Measurements from ENCODE around the gene CD164.

CD164 gene

GRCh38 chr6:109332748-109333147, 49.5 kb downstream of the CD164 start:
- Histone ChIP-seq H3K27me3 (replicated peaks; ENCODE audit: insufficient read depth, low read length) (no peaks in the 10 kb centered on the region), H3K9ac (ENCODE audit: low read length) (no peak overlapping the region), H3K36me3 (replicated peaks; ENCODE audit: insufficient read depth, low read length) (no peaks in the 10 kb centered on the region), H3K27ac (ENCODE audit: low read length) (no peak overlapping the region), H3K79me2 (ENCODE audit: low read length) (no peaks in the 10 kb centered on the region), H3K4me3 (ENCODE audit: low read length) (no peak overlapping the region), H4K20me1 (ENCODE audit: insufficient read depth, low read length) (no peaks in the 10 kb centered on the region), H3K4me1 (ENCODE audit: low read length) (no peaks in the 10 kb centered on the region), H3K9me2 (replicated peaks; ENCODE audit: insufficient read depth, low read length) (no peaks in the 10 kb centered on the region), H2AFZ (ENCODE audit: low read length) (no peak overlapping the region), H3K4me2 (ENCODE audit: low read depth, low read length) (no peak overlapping the region), H3F3A (ENCODE audit: insufficient read depth, low read length) (no peaks in the 10 kb centered on the region), H3K9me3 (replicated peaks; ENCODE audit: insufficient read depth, low read length) (no peaks in the 10 kb centered on the region)
- no peak for TF ChIP-seq EZH2phosphoT487 (IDR thresholded peaks at IDR 0.05; ENCODE audit: low read length)
- TF ChIP-seq, protein P1, sequence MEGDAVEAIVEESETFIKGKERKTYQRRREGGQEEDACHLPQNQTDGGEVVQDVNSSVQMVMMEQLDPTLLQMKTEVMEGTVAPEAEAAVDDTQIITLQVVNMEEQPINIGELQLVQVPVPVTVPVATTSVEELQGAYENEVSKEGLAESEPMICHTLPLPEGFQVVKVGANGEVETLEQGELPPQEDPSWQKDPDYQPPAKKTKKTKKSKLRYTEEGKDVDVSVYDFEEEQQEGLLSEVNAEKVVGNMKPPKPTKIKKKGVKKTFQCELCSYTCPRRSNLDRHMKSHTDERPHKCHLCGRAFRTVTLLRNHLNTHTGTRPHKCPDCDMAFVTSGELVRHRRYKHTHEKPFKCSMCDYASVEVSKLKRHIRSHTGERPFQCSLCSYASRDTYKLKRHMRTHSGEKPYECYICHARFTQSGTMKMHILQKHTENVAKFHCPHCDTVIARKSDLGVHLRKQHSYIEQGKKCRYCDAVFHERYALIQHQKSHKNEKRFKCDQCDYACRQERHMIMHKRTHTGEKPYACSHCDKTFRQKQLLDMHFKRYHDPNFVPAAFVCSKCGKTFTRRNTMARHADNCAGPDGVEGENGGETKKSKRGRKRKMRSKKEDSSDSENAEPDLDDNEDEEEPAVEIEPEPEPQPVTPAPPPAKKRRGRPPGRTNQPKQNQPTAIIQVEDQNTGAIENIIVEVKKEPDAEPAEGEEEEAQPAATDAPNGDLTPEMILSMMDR (IDR thresholded peaks at IDR 0.05; ENCODE audit: low read length) = no peak
- no peak for TF ChIP-seq EZH2 (optimal IDR thresholded peaks at IDR 0.05; ENCODE audit: low read depth, low read length)
- no peak for DNase-seq

DNA sequence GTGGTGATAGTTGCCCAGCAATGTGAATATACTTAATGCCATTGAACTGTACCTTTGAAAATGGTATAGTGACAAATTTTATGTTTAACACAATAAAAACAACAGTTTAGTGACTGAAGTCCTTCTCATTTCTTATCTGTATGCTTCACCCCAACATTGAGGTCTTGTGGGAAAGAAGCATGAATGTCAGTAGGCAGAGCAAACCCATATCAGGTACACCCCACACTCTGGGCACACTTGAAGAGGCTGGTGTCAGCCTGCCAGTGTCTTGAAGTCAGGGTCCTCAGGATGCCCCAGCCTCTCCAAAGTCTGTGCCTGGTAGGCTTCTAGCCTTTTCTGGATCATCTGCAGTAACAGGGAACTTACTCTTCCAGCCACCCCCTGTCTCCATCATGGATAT, 51.2 kb downstream of the CD164 start:
- H3K9me3 ChIP-seq (replicated peaks; ENCODE audit: insufficient read depth, low read length) = no peaks in the 10 kb centered on the region
- no peak overlapping the region for H3K27ac ChIP-seq (ENCODE audit: low read length)
- no peak for DNase-seq
- H3K4me3 ChIP-seq (ENCODE audit: low read length) = no peak overlapping the region
- no peaks in the 10 kb centered on the region for H3K9me2 ChIP-seq (replicated peaks; ENCODE audit: insufficient read depth, low read length)
- H3K36me3 ChIP-seq (replicated peaks; ENCODE audit: insufficient read depth, low read length) = no peaks in the 10 kb centered on the region
- no peaks in the 10 kb centered on the region for H3K4me1 ChIP-seq (ENCODE audit: low read length)
- no peaks in the 10 kb centered on the region for H3K27me3 ChIP-seq (replicated peaks; ENCODE audit: insufficient read depth, low read length)
- H3K4me2 ChIP-seq (ENCODE audit: low read depth, low read length) = no peak overlapping the region
- no peak overlapping the region for H3K9ac ChIP-seq (ENCODE audit: low read length)
- no peak overlapping the region for H2AFZ ChIP-seq (ENCODE audit: low read length)
- H4K20me1 ChIP-seq (ENCODE audit: insufficient read depth, low read length) = no peaks in the 10 kb centered on the region
- H3F3A ChIP-seq (ENCODE audit: insufficient read depth, low read length) = no peaks in the 10 kb centered on the region
- TF ChIP-seq EZH2phosphoT487 (IDR thresholded peaks at IDR 0.05; ENCODE audit: low read length) = no peak
- no peak for TF ChIP-seq EZH2 (optimal IDR thresholded peaks at IDR 0.05; ENCODE audit: low read depth, low read length)
- TF ChIP-seq, protein P1 (IDR thresholded peaks at IDR 0.05; ENCODE audit: low read length) = no peak
- H3K79me2 ChIP-seq (ENCODE audit: low read length) = no peaks in the 10 kb centered on the region

DNA sequence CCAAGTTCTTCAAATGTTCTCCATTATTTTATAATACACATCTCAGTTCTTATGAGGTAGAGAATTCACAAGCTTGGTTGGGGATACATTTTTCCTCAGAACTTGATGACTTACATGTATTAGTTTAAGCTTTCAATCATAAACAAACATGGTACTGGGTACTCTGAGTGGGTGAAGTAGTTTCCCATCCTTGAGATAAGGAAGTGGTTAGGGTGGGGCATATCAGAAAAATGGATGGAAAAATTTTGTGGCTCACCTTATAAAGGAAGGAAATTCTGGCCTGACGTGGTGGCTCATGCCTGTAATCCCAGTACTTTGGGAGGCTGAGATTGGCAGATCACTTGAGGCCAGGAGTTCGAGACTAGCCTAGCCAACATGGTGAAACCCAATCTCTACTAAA, 52.0 kb downstream of the CD164 start:
- Histone ChIP-seq H3K4me2 (ENCODE audit: low read depth, low read length) (no peak overlapping the region), H3K9me2 (replicated peaks; ENCODE audit: insufficient read depth, low read length) (no peaks in the 10 kb centered on the region), H3K36me3 (replicated peaks; ENCODE audit: insufficient read depth, low read length) (no peaks in the 10 kb centered on the region), H3K79me2 (ENCODE audit: low read length) (no peaks in the 10 kb centered on the region), H3K27ac (ENCODE audit: low read length) (no peak overlapping the region), H3K4me1 (ENCODE audit: low read length) (no peaks in the 10 kb centered on the region), H3K9me3 (replicated peaks; ENCODE audit: insufficient read depth, low read length) (no peaks in the 10 kb centered on the region), H3K27me3 (replicated peaks; ENCODE audit: insufficient read depth, low read length) (no peaks in the 10 kb centered on the region), H3K4me3 (ENCODE audit: low read length) (no peak overlapping the region), H2AFZ (ENCODE audit: low read length) (no peak overlapping the region), H4K20me1 (ENCODE audit: insufficient read depth, low read length) (no peaks in the 10 kb centered on the region), H3F3A (ENCODE audit: insufficient read depth, low read length) (no peaks in the 10 kb centered on the region), H3K9ac (ENCODE audit: low read length) (no peak overlapping the region)
- no peak for DNase-seq
- TF ChIP-seq, protein P1 (IDR thresholded peaks at IDR 0.05; ENCODE audit: low read length) = no peak
- TF ChIP-seq EZH2 (optimal IDR thresholded peaks at IDR 0.05; ENCODE audit: low read depth, low read length) = no peak
- no peak for TF ChIP-seq EZH2phosphoT487 (IDR thresholded peaks at IDR 0.05; ENCODE audit: low read length)
